ENCODE results near the gene COL24A1. TPM values are rescaled to one million over a fixed set of nuclear protein-coding genes. Genes with fewer than 3 reads are reported as not detected.

The COL24A1 gene
- total and polyA plus RNA-seq, 2 of the 8 experiments (the other 6 are each of a cell fraction or from before 2014, with no cell fraction given): 0.23 to 1.1 TPM

DNA sequence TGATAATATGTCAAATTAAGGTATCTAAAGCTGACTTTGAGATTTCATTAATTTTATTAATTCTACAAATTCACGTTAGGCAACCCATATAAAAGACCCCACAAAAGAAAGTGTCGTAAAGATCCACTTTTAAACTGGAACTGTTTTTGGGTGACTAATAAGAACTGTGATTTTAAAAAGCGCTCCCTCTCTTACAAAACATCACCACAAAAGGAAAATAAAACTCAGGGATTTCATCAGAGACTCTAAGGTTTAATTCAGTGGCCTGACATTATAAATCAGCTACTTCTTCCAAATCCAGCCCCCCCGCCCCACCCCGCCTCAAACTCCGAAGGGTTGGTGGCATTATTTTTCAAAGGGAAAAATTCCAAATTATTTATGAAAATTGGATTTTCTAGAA is 2.7 kb downstream of the COL24A1 start:
- Histone ChIP-seq H3K4me3 (ENCODE audit: extremely low read depth in 1 of 4, insufficient read depth in 2 of 4, low read depth in 3 of 4, low read length in 4 of 4) (no peak overlapping the region), H2BK12ac (ENCODE audit: low read depth, low read length) (no peak overlapping the region), H4K20me1 (replicated peaks in 1 of 2; ENCODE audit: control insufficient read depth in 1 of 2, insufficient read depth in 2 of 2, low read length in 2 of 2) (no peaks in the 10 kb centered on the region), H3K27me3 (replicated peaks in 1 of 4; ENCODE audit: control insufficient read depth in 3 of 4, extremely low read depth in 1 of 4, insufficient read depth in 3 of 4, low read length in 3 of 4) (peaks cover 18 to 38% (median 32%) of the 10 kb centered on the region in 4 experiments), H4K91ac (replicated peaks; ENCODE audit: insufficient read length, low read length) (no peak overlapping the region), H3K79me1 (ENCODE audit: low read depth, low read length) (no peaks in the 10 kb centered on the region), H4K5ac (ENCODE audit: insufficient read length, low read depth, low read length) (no peak overlapping the region), H2BK5ac (ENCODE audit: low read depth, low read length) (no peak overlapping the region), H4K8ac (ENCODE audit: extremely low read depth, insufficient read depth, low read length) (no peak overlapping the region), H3K23me2 (ENCODE audit: low read depth, low read length) (peaks cover 19% of the 10 kb centered on the region), H2AFZ (ENCODE audit: low read length) (no peak overlapping the region), H3K14ac (ENCODE audit: insufficient read length) (no peak overlapping the region), H3K4me1 (replicated peaks in 1 of 4; ENCODE audit: control insufficient read depth in 3 of 4, insufficient read depth in 4 of 4, low read length in 3 of 4) (peaks cover 0 to 17% (median 12%) of the 10 kb centered on the region in 4 experiments; a peak in 6 of 7 replicates), H3K9me3 (ENCODE audit: insufficient read depth in 2 of 2, low read depth in 1 of 2, low read length in 1 of 2) (no peaks in the 10 kb centered on the region; a peak in 1 of 4 replicates), H3K18ac (ENCODE audit: extremely low read depth, low read length) (no peak overlapping the region), H3K79me2 (ENCODE audit: control insufficient read depth in 1 of 2, insufficient read depth in 2 of 2, low read length in 2 of 2) (no peaks in the 10 kb centered on the region), H3K36me3 (ENCODE audit: control insufficient read depth in 2 of 4, insufficient read depth in 4 of 4, low read length in 3 of 4) (no peaks in the 10 kb centered on the region), H2BK15ac (ENCODE audit: low read length) (no peak overlapping the region), H3K4me2 (ENCODE audit: insufficient read depth in 1 of 2, low read depth in 2 of 2, low read length in 2 of 2) (no peak overlapping the region; a peak in 1 of 4 replicates), H3K4ac (replicated peaks; ENCODE audit: insufficient read length, low read depth, low read length) (no peak overlapping the region), H3K56ac (replicated peaks; ENCODE audit: insufficient read length, low read depth, low read length) (no peak overlapping the region), H3K23ac (ENCODE audit: insufficient read length) (no peak overlapping the region), H3K27ac (ENCODE audit: low read depth, low read length) (no peak overlapping the region), H3K9ac (replicated peaks in 1 of 4; ENCODE audit: extremely low read depth in 1 of 4, low read depth in 3 of 4, low read length in 3 of 4) (no peak overlapping the region), H2BK20ac (ENCODE audit: low read length) (no peak overlapping the region), H2BK120ac (replicated peaks; ENCODE audit: low read depth, low read length) (no peak overlapping the region), H2AK5ac (ENCODE audit: low read depth, low read length) (no peak overlapping the region)
- FAIRE-seq: no peak
- no peak for DNase-seq (ENCODE audit: low read depth in 1 of 2, low spot score in 2 of 2)
- ChIA-PET CTCF (ENCODE audit: partially characterized antibody) (interaction anchor here (0.6 to 2.3 kb wide), 3 partner anchors 18 to 135 kb away, joined by 3 to 6 read pairs (median 3); no protein-coding TSS in a partner anchor), POLR2A (ENCODE audit: partially characterized antibody) (no interaction called here)
- 93% methylated on average over 6 of the region's 6 CpGs; no CpG with 5 or more reads in 1 of the 2 experiments for WGBS, 2 experiments (ENCODE audit: extremely low coverage in 1 of 2, insufficient coverage in 1 of 2, insufficient read length in 1 of 2, insufficient replicate concordance in 2 of 2, low coverage in 1 of 2, low lambda C conversion rate in 2 of 2, missing lambda C conversion rate in 1 of 2)
- TF ChIP-seq ASH2L (IDR thresholded peaks at IDR 0.05; ENCODE audit: low read length) (no peak), USF2 (IDR thresholded peaks at IDR 0.05; ENCODE audit: low read length) (no peak), SIX5 (IDR thresholded peaks at IDR 0.05; ENCODE audit: low read depth, low read length) (no peak), EZH2 (IDR thresholded peaks at IDR 0.05; ENCODE audit: low read depth, low read length, severe bottlenecking) (no peak), HDAC2 (IDR thresholded peaks at IDR 0.05; ENCODE audit: borderline replicate concordance in 1 of 2, low read depth in 2 of 2, low read length in 2 of 2) (no peak), SIRT6 (IDR thresholded peaks at IDR 0.05; ENCODE audit: low read length) (no peak), ATF3 (IDR thresholded peaks at IDR 0.05; ENCODE audit: insufficient read depth, low read depth, low read length) (no peak), RBBP5 (IDR thresholded peaks at IDR 0.05; ENCODE audit: borderline replicate concordance, low read depth, low read length) (no peak), GTF2F1 (IDR thresholded peaks at IDR 0.05; ENCODE audit: borderline replicate concordance, low read depth, low read length) (no peak), KDM4A (IDR thresholded peaks at IDR 0.05; ENCODE audit: low read depth, low read length, severe bottlenecking) (no peak), NANOG (IDR thresholded peaks at IDR 0.05; ENCODE audit: insufficient read depth, low read depth, low read length, poor library complexity, severe bottlenecking) (no peak)

All from H1 (cell line).